Measurements from ENCODE around the gene KIF26A. TPM values are rescaled to one million over a fixed set of nuclear protein-coding genes. Genes with fewer than 3 reads are reported as not detected.

KIF26A gene
- total RNA-seq, 1 donor from 2014 or later, result 0.26 TPM

DNA sequence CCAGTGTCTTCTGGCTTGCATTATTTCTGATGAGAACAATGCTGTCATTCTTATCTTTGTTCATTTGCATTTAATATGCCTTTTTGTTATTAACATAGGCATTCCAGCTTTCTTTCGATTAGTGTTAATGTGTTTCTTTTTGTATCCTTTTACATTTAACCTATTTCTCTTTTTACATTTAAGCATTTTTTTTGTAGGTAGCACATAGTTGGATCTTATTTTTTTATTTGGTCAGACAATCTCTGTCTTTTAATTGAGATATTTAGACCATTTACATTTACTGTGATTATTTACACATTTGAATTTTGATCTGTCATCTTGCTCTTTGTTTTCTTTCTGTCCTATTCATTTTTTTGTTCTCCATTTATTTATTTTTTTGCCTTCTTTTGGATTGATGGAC lies 14.5 kb upstream of the KIF26A start:
- FAIRE-seq (no peak), DNase-seq (ENCODE audit: low read depth) (no peak)
- no peaks in the 10 kb centered on the region for H3K27me3 ChIP-seq (ENCODE audit: control insufficient read depth, insufficient read depth, low read length)
- TF ChIP-seq, protein P1, sequence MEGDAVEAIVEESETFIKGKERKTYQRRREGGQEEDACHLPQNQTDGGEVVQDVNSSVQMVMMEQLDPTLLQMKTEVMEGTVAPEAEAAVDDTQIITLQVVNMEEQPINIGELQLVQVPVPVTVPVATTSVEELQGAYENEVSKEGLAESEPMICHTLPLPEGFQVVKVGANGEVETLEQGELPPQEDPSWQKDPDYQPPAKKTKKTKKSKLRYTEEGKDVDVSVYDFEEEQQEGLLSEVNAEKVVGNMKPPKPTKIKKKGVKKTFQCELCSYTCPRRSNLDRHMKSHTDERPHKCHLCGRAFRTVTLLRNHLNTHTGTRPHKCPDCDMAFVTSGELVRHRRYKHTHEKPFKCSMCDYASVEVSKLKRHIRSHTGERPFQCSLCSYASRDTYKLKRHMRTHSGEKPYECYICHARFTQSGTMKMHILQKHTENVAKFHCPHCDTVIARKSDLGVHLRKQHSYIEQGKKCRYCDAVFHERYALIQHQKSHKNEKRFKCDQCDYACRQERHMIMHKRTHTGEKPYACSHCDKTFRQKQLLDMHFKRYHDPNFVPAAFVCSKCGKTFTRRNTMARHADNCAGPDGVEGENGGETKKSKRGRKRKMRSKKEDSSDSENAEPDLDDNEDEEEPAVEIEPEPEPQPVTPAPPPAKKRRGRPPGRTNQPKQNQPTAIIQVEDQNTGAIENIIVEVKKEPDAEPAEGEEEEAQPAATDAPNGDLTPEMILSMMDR (IDR thresholded peaks at IDR 0.05; ENCODE audit: insufficient read depth, low read length, severe bottlenecking), result no peak
- no peak overlapping the region for H3K4me3 ChIP-seq (ENCODE audit: low read depth, low read length)
- H3K36me3 ChIP-seq (ENCODE audit: control insufficient read depth, insufficient read depth, low read length), result no peaks in the 10 kb centered on the region

DNA sequence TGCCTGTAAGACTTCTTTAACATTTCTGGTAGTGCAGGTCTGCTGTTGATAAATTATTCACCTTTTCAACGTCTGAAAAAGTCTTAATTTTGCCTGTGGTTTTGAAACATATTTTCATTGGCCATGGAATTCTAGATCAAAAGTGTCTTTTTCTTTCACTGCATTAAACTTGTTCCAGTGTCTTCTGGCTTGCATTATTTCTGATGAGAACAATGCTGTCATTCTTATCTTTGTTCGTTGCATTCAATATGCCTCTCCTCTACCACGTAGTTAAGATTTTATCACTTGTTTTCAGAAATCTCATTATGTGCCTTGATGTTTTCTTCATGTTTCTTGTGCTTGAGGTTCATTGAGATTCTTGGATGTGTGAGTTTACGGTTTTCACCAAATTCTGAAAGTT lies 13.4 kb upstream of the KIF26A start:
- no peak for FAIRE-seq
- H3K4me3 ChIP-seq (ENCODE audit: low read depth, low read length), result no peak overlapping the region
- TF ChIP-seq, protein P1 (IDR thresholded peaks at IDR 0.05; ENCODE audit: insufficient read depth, low read length, severe bottlenecking), result no peak
- DNase-seq (ENCODE audit: low read depth), result no peak
- H3K27me3 ChIP-seq (ENCODE audit: control insufficient read depth, insufficient read depth, low read length), result no peaks in the 10 kb centered on the region
- no peaks in the 10 kb centered on the region for H3K36me3 ChIP-seq (ENCODE audit: control insufficient read depth, insufficient read depth, low read length)

DNA sequence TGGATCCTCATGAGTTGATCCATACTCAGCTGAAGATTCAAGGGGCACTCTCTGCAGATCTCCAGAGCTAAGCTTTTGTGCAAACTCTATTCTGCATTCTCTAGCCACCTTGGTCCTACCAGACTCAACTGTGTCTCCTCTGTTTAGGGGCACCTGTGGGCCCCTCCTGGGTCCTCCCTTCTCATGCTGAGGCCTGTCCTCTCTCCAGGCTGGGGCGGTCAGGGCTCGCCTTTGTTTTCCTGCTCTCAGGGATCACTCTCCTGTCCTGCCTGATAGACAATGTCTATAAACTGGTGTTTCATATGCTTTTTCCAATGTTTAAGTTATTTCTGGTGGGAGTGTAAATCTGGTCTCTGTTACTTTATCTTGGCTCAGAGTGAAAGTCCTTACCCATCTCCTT lies 11.6 kb upstream of the KIF26A start:
- TF ChIP-seq, protein P1 (IDR thresholded peaks at IDR 0.05; ENCODE audit: insufficient read depth, low read length, severe bottlenecking), result no peak
- Histone ChIP-seq H3K36me3 (ENCODE audit: control insufficient read depth, insufficient read depth, low read length) (no peaks in the 10 kb centered on the region), H3K27me3 (ENCODE audit: control insufficient read depth, insufficient read depth, low read length) (no peaks in the 10 kb centered on the region), H3K4me3 (ENCODE audit: low read depth, low read length) (no peak overlapping the region)
- FAIRE-seq (no peak), DNase-seq (ENCODE audit: low read depth) (no peak)

DNA sequence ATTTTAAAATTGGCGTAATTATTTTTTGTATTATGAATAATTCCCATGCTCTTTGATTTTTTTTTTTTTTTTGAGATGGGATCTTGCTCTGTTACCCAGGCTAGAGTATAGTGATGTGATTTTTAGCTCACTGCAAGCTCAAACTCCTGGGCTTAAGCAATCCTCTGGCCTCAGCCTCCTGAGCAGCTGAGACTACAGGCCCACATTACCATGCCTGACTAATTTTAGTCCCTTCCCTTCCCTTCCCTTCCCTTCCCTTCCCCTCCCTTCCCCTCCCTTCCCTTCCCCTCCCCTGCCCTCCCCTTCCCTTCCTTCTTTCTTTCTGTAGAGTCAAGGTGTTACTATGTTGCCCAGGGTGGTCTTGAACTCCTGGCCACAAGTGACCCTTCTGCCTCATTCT lies 9.4 kb upstream of the KIF26A start:
- no peak for FAIRE-seq

DNA sequence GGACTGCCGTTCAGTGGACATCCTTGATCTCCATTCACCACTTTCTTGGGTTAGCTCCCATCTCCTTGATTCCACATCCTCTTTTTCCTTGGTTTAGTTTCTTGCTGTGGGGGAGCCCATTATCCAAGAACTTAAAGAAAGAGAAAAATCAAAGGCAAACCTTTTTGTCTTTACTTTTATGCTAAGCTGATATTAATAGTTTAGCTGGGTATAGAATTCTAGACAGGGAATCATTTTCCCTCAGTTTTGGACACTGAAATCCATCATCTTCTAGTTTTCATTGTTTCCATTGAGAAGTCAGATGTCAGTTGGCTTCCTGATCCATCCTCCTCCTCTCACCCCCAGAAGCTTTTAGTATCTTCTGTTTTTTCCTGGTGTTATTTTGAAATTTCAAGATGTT lies 8.8 kb upstream of the KIF26A start:
- TF ChIP-seq, protein P1 (IDR thresholded peaks at IDR 0.05; ENCODE audit: insufficient read depth, low read length, severe bottlenecking), result no peak
- Histone ChIP-seq H3K36me3 (ENCODE audit: control insufficient read depth, insufficient read depth, low read length) (no peaks in the 10 kb centered on the region), H3K27me3 (ENCODE audit: control insufficient read depth, insufficient read depth, low read length) (peaks cover 2% of the 10 kb centered on the region), H3K4me3 (ENCODE audit: low read depth, low read length) (no peak overlapping the region)
- no peak for FAIRE-seq
- DNase-seq (ENCODE audit: low read depth), result no peak

More for the DNA sequence above, 9.4 kb upstream of the KIF26A start:
- Histone ChIP-seq H3K27me3 (ENCODE audit: control insufficient read depth, insufficient read depth, low read length) (no peaks in the 10 kb centered on the region), H3K4me3 (ENCODE audit: low read depth, low read length) (no peak overlapping the region), H3K36me3 (ENCODE audit: control insufficient read depth, insufficient read depth, low read length) (no peaks in the 10 kb centered on the region)
- TF ChIP-seq, protein P1 (IDR thresholded peaks at IDR 0.05; ENCODE audit: insufficient read depth, low read length, severe bottlenecking), result no peak
- DNase-seq (ENCODE audit: low read depth), result no peak

DNA sequence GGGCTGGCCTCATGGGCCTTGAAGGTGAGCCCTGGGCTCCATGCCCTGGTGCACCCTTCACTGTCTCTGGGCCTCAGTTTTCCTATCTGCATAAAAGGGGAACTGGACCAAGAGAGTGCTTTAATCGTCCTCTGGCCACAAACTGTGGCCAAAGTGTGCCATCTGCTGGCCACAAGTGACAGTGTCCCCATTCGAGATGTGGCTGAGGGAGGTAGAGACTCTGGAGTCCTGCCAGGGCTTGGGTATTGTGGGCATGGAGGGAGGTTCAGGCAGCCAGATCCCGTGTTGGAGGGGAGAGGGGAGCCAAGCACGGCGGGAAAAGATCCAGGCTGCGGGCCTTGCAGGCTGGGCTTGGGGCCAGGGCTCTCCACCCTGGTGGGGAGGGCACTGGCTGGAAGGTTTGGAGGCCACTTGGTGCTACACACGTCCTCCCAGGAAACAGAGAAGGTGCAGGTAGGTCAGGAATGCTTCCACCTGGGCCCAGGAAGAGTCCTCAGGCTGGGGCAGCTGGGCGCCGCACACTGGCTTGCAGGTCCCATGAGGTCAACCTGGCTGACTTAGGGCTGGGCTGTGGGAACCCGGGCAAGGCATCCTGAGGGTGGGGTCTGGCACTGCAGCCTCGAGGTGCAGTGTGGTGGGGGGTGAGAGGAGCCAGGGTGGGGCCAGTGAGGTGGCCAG lies 7.3 kb upstream of the KIF26A start:
- FAIRE-seq (no peak), DNase-seq (ENCODE audit: low read depth) (peak; percentile 46)
- no peaks in the 10 kb centered on the region for H3K36me3 ChIP-seq (ENCODE audit: control insufficient read depth, insufficient read depth, low read length)
- H3K4me3 ChIP-seq (ENCODE audit: low read depth, low read length), result no peak overlapping the region
- peaks cover 13% of the 10 kb centered on the region for H3K27me3 ChIP-seq (ENCODE audit: control insufficient read depth, insufficient read depth, low read length)
- TF ChIP-seq, protein P1 (IDR thresholded peaks at IDR 0.05; ENCODE audit: insufficient read depth, low read length, severe bottlenecking), result peak; percentile 84

Data from bronchial epithelial cell (primary cell).